H9 (cell line): ENCODE data around the gene SF3B1. TPM values are rescaled to one million over a fixed set of nuclear protein-coding genes. Genes with fewer than 3 reads are reported as not detected.

Experiments used
- DNase-seq: peaks from one replicate; pipeline ENCODE4 v3.0.0-alpha.2; 2017
- H2AFZ ChIP-seq: one replicate; pipeline ENCODE4 v1.6.1; 2013; ENCODE audit warnings: mild to moderate bottlenecking, low read length, control low read depth, moderate library complexity
- H2AK5ac ChIP-seq: 2 replicates; pipeline ENCODE4 v1.6.1; 2013; ENCODE audit warnings: low read length, control low read depth, mixed read lengths; ENCODE audit not compliant: insufficient read length
- H2BK120ac ChIP-seq: one replicate; pipeline ENCODE4 v1.6.1; 2013; ENCODE audit warnings: low read depth, mild to moderate bottlenecking, low read length, control low read depth, inconsistent platforms; ENCODE audit not compliant: poor library complexity, severe bottlenecking
- H2BK12ac ChIP-seq: 2 replicates; pipeline ENCODE4 v1.6.1; 2013; ENCODE audit warnings: low read length, control low read depth, mixed read lengths, low read depth; ENCODE audit not compliant: insufficient read length
- H2BK15ac ChIP-seq: 2 replicates; pipeline ENCODE4 v1.6.1; 2013; ENCODE audit warnings: low read depth, low read length, control low read depth
- H2BK20ac ChIP-seq: one replicate; pipeline ENCODE4 v1.6.1; 2013; ENCODE audit warnings: low read depth, mild to moderate bottlenecking, low read length, control low read depth, inconsistent platforms; ENCODE audit not compliant: poor library complexity, severe bottlenecking
- H2BK5ac ChIP-seq: 2 replicates; pipeline ENCODE4 v1.6.1; 2013; ENCODE audit warnings: low read length, control low read depth, mixed read lengths; ENCODE audit not compliant: insufficient read length
- H3K14ac ChIP-seq: 2 replicates; pipeline ENCODE4 v1.6.1; 2013; ENCODE audit warnings: low read length, control low read depth; ENCODE audit not compliant: insufficient read depth
- H3K18ac ChIP-seq: 2 replicates; pipeline ENCODE4 v1.6.1; 2013; ENCODE audit warnings: low read depth, mild to moderate bottlenecking, mixed read lengths, low read length, control low read depth; ENCODE audit not compliant: insufficient read length
- H3K23ac ChIP-seq: 2 replicates; pipeline ENCODE4 v1.6.1; 2013; ENCODE audit warnings: low read length, control low read depth, mixed read lengths, low read depth; ENCODE audit not compliant: insufficient read length
- H3K23me2 ChIP-seq: 2 replicates; pipeline ENCODE4 v1.6.1; 2013; ENCODE audit warnings: low read depth, mild to moderate bottlenecking, mixed read lengths, low read length, control low read depth; ENCODE audit not compliant: insufficient read length, poor library complexity, severe bottlenecking
- H3K27ac ChIP-seq: 2 replicates; pipeline ENCODE4 v1.5.1; 2013; ENCODE audit warnings: low read length, control low read depth, mixed read lengths, low read depth; ENCODE audit not compliant: insufficient read length
- H3K27me3 ChIP-seq: 2 replicates; pipeline ENCODE4 v1.6.1; 2013; ENCODE audit warnings: low read length, control low read depth, inconsistent platforms; ENCODE audit not compliant: insufficient read depth
- H3K4ac ChIP-seq: 2 replicates; pipeline ENCODE4 v1.6.1; 2013; ENCODE audit warnings: low read depth, mild to moderate bottlenecking, control low read depth, inconsistent platforms, low read length, moderate library complexity
- H3K4me1 ChIP-seq: 2 replicates; pipeline ENCODE4 v1.6.1; 2013; ENCODE audit warnings: low read length, control low read depth, inconsistent platforms; ENCODE audit not compliant: insufficient read depth
- H3K4me2 ChIP-seq: 2 replicates; pipeline ENCODE4 v1.6.1; 2013; ENCODE audit warnings: low read length, control low read depth, mixed read lengths; ENCODE audit not compliant: insufficient read length, insufficient read depth
- H3K56ac ChIP-seq: 2 replicates; pipeline ENCODE4 v1.6.1; 2013; ENCODE audit warnings: low read depth, mild to moderate bottlenecking, mixed read lengths, low read length, control low read depth; ENCODE audit not compliant: insufficient read length
- H3K79me1 ChIP-seq: 2 replicates; pipeline ENCODE4 v1.6.1; 2013; ENCODE audit warnings: low read depth, mild to moderate bottlenecking, moderate library complexity, low read length, control low read depth, inconsistent platforms; ENCODE audit not compliant: insufficient read depth, poor library complexity, severe bottlenecking
- H3K79me2 ChIP-seq: 2 replicates; pipeline ENCODE4 v1.6.1; 2013; ENCODE audit warnings: low read length, control low read depth, inconsistent platforms; ENCODE audit not compliant: insufficient read depth
- H3K9ac ChIP-seq: 2 replicates; pipeline ENCODE4 v1.6.1; 2013; ENCODE audit warnings: low read length, control low read depth, mixed read lengths; ENCODE audit not compliant: insufficient read length; ENCODE audit errors: extremely low read depth
- H3K9me3 ChIP-seq: one replicate; pipeline ENCODE4 v1.6.1; 2013; ENCODE audit warnings: low read depth, low read length, inconsistent platforms; ENCODE audit not compliant: control insufficient read depth
- H3T11ph ChIP-seq: one replicate; pipeline ENCODE4 v1.6.1; 2013; ENCODE audit warnings: mild to moderate bottlenecking, low read length, control low read depth, inconsistent platforms
- H4K20me1 ChIP-seq: one replicate; pipeline ENCODE4 v1.6.1; 2013; ENCODE audit not compliant: control insufficient read depth, insufficient read length, insufficient read depth
- H4K5ac ChIP-seq: 2 replicates; pipeline ENCODE4 v1.6.1; 2013; ENCODE audit warnings: low read depth, mild to moderate bottlenecking, mixed read lengths, low read length, control low read depth; ENCODE audit not compliant: insufficient read length
- H4K8ac ChIP-seq: replicated peaks from 2 replicates; pipeline ENCODE4 v1.6.1; 2013; ENCODE audit warnings: low read length, control low read depth, mixed read lengths, low read depth; ENCODE audit not compliant: insufficient read length
- H4K91ac ChIP-seq: 2 replicates; pipeline ENCODE4 v1.6.1; 2013; ENCODE audit warnings: low read depth, mild to moderate bottlenecking, moderate library complexity, mixed read lengths, low read length, control low read depth; ENCODE audit not compliant: insufficient read length
- H3K27ac Mint-ChIP-seq, 3 experiments: 2 replicates in 2 of 3; 3 replicates in 1 of 3; pipeline ENCODE4 v1.8.0; 2020 to 2021; ENCODE audit warnings: mixed read lengths in 3 of 3, mild to moderate bottlenecking in 1 of 3, moderate library complexity in 1 of 3
- H3K27me3 Mint-ChIP-seq: 2 replicates; pipeline ENCODE4 v1.8.0; 2021; ENCODE audit warnings: low read depth, mild to moderate bottlenecking, moderate library complexity, mixed read lengths
- H3K36me3 Mint-ChIP-seq, 3 experiments: 2 replicates in 2 of 3; 3 replicates in 1 of 3; pipeline ENCODE4 v1.8.0; 2020 to 2021; ENCODE audit warnings: low read depth in 3 of 3, mixed read lengths in 3 of 3; ENCODE audit not compliant: insufficient read depth in 1 of 3
- H3K4me1 Mint-ChIP-seq, 2 experiments: 2 replicates each; pipeline ENCODE4 v1.8.0; 2020; ENCODE audit warnings: mixed read lengths in 2 of 2
- H3K4me3 Mint-ChIP-seq, 2 experiments: 2 replicates in 1 of 2; 3 replicates in 1 of 2; pipeline ENCODE4 v1.8.0; 2020 to 2021; ENCODE audit warnings: mild to moderate bottlenecking in 2 of 2, mixed read lengths in 2 of 2, moderate library complexity in 1 of 2
- H3K9me3 Mint-ChIP-seq, 2 experiments: 2 replicates in 1 of 2; 3 replicates in 1 of 2; pipeline ENCODE4 v1.8.0; 2020; ENCODE audit warnings: mild to moderate bottlenecking in 2 of 2, mixed read lengths in 2 of 2, moderate library complexity in 1 of 2
- WGBS: extraction: QIAGEN DNeasy Blood & Tissue Kit; methylation state at CpG from one replicate; pipeline ENCODE4 v1.1.7; 2013; ENCODE audit warnings: missing lambda C conversion rate, low lambda C conversion rate, mixed read lengths; ENCODE audit not compliant: insufficient read length; ENCODE audit errors: extremely low coverage; 5-methylcytosine and 5-hydroxymethylcytosine counted together
- total RNA-seq: library from RNA; stranded (reverse); gene quantifications from 2 replicates; pipeline ENCODE4 v1.2.1, GENCODE V29; 2021
- TF ChIP-seq, protein P1 (sequence below): fragments of 200-600 bp; sonication (generic); conservative IDR thresholded peaks from 3 replicates; pipeline ENCODE4 v1.8.0; 2021; ENCODE audit warnings: antibody characterized with exemption, mild to moderate bottlenecking

The SF3B1 gene
- total RNA-seq, 1 experiment from 2014 or later: 278 TPM

DNA sequence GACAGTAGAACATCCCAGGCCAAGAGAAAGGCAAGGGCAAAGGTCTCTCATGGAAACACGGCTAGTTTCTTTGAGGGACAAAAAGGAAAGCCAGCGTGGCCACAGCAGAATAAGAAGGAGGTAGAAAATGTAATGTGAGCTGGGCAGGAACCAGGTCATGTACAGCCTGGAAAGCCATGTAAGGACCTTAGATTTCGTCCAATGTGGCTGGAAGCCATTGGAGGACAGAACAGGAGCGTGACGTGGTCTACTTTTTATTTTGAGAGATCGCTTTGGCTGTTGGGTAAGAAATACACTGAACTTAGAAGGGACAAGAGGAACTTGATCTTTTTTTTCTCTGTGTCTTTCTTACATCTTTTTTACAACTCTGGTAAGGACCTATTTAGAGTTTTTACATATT, 66.4 kb downstream of the SF3B1 start:
- no peak overlapping the region for H3K27ac ChIP-seq
- TF ChIP-seq, protein P1, sequence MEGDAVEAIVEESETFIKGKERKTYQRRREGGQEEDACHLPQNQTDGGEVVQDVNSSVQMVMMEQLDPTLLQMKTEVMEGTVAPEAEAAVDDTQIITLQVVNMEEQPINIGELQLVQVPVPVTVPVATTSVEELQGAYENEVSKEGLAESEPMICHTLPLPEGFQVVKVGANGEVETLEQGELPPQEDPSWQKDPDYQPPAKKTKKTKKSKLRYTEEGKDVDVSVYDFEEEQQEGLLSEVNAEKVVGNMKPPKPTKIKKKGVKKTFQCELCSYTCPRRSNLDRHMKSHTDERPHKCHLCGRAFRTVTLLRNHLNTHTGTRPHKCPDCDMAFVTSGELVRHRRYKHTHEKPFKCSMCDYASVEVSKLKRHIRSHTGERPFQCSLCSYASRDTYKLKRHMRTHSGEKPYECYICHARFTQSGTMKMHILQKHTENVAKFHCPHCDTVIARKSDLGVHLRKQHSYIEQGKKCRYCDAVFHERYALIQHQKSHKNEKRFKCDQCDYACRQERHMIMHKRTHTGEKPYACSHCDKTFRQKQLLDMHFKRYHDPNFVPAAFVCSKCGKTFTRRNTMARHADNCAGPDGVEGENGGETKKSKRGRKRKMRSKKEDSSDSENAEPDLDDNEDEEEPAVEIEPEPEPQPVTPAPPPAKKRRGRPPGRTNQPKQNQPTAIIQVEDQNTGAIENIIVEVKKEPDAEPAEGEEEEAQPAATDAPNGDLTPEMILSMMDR: no peak
- no peak overlapping the region for H4K91ac ChIP-seq
- Mint-ChIP-seq H3K9me3 (peaks cover 0 to 2% of the 10 kb centered on the region in 2 experiments; a peak in 1 of 5 replicates), H3K27ac (no peak overlapping the region), H3K4me1 (peaks cover 8 to 11% of the 10 kb centered on the region in 2 experiments), H3K36me3 (no peaks in the 10 kb centered on the region), H3K27me3 (no peaks in the 10 kb centered on the region), H3K4me3 (no peak overlapping the region)
- H3K4me2 ChIP-seq: no peak overlapping the region
- no peaks in the 10 kb centered on the region for H3K79me1 ChIP-seq
- H3T11ph ChIP-seq: no peak overlapping the region
- no peak overlapping the region for H2AFZ ChIP-seq
- H3K14ac ChIP-seq: no peak overlapping the region
- no peak overlapping the region for H3K9ac ChIP-seq
- no peak overlapping the region for H2BK15ac ChIP-seq
- no peak overlapping the region for H2BK5ac ChIP-seq
- H3K56ac ChIP-seq: no peak overlapping the region
- no peak overlapping the region for H3K18ac ChIP-seq
- no peaks in the 10 kb centered on the region; the same call in 1 of the 2 replicates for H3K4me1 ChIP-seq
- no peaks in the 10 kb centered on the region for H3K23me2 ChIP-seq
- no peak for DNase-seq
- no peak overlapping the region for H2BK20ac ChIP-seq
- H2BK12ac ChIP-seq: no peak overlapping the region
- no peak overlapping the region for H4K8ac ChIP-seq
- WGBS: no CpG with 5 or more reads among the region's 6 CpGs
- H3K4ac ChIP-seq: no peak overlapping the region
- H3K23ac ChIP-seq: no peak overlapping the region
- H4K5ac ChIP-seq: no peak overlapping the region
- H3K79me2 ChIP-seq: no peaks in the 10 kb centered on the region
- H4K20me1 ChIP-seq: no peaks in the 10 kb centered on the region
- H2BK120ac ChIP-seq: no peak overlapping the region
- H3K27me3 ChIP-seq: no peaks in the 10 kb centered on the region
- H3K9me3 ChIP-seq: no peaks in the 10 kb centered on the region
- H2AK5ac ChIP-seq: no peak overlapping the region
